CD4-positive, alpha-beta T cell treated with Interleukin-6 for 4 hours (primary cell): ENCODE measurements around the gene C6.
"Not testable (repeated sequence)": the region's sequence is repeated elsewhere in the genome, so short reads cannot be mapped to it uniquely, and the experiment has no call there.

Experiments
- DNase-seq: peaks from one replicate; pipeline ENCODE4 v3.0.0-alpha.2; 2020; ENCODE audit warnings: mixed read lengths

C6 gene

GRCh38 chr5:41213340-41213739, at the start of gene C6:
C6 (minus strand) TSS chr5:41213532; CDS start chr5:41203230, 10,302 bp downstream.
- DNase-seq: no peak

- DNase-seq: no peak
Measured at GRCh38 chr5:41256400-41256799, 43.1 kb upstream of the C6 start.

DNA sequence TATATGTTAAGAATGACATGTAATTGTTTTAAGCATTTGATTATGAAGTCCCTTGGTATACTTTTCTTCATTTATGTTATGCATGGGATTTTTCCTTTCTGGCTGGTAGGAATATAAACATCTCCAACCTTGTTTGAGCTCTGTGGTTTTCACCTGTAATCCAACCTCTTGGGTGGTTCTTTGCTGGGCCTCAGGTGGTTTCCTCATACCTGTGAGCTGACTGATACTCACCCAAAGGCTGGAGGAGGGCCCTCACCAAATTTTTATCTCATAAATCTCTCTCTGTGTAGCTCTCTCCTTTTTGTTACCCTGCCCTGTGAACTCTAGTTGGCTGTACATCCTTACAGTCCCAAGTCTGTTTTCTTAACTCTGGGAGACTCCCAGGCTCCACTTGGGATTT, 39.8 kb upstream of the C6 start:
- no peak for DNase-seq

DNA sequence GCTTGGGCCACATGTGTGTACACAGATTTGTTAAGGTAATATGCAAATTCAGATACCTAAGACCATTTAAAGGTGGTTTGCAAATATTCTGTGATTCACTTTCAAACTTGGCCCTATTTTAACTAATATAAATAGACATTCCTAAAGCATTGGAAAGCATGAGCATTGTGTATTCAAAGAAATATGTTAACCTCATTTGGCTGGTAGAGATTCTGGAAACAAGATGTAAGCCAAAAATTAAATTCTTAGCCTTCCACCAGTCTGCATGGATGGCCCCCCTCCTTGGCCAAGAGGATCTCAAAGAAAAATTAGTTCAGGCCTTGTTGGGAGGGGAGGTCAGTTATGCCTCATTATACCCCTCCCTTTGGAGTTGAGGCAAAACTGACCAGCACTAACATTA, 38.7 kb upstream of the C6 start:
- DNase-seq: no peak

DNA sequence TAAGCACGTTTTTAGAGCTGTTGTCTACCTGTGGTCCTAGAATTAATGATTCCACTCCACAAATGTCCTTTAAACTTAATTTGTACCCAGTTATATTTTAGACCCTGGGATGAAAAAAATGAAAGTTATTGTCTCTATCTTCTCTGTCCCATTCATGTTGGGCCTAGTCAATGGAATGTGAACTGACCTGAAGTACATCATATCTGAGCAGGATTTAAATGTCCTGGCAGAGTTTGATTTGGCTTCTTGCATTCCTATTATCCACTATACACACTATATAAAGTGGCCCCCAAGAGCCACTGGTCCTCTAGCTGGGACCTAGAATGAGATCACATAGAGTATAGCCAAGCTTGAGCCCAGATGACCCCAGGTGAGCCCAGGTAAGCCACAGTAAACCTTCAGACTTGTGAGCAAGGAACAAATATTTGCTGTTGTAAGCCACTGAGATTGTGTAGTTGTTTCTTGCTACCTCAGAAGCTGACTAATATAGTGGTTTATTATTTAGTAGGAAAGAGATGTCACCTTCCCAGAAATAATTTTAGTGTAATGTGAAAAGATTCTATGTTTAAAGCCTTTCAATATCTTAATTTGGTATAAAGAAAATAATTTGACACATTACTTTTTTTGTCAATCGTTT, 37.1 kb upstream of the C6 start:
- no peak for DNase-seq

- DNase-seq: no peak
Measured at GRCh38 chr5:41247135-41247534, 33.8 kb upstream of the C6 start.

DNA sequence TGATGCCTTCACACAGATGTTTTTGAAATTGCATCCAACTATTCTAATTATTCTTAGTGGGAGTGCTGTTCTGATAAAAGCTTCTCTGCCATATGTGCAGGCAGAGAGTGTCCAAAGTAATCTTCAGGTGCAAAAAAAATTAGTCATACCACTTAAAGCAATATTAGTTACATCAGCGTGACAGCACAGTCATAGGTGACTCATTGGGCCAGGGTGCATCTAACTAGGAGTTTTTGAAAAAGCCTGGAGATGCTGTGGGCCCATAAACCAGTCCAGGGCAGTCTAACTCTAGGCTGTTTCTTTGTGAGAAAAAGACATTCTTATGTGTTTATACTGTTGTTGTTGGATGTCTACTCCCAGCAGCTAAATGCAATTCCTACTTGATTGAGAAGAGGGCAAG, 33.0 kb upstream of the C6 start:
- DNase-seq: no peak

DNA sequence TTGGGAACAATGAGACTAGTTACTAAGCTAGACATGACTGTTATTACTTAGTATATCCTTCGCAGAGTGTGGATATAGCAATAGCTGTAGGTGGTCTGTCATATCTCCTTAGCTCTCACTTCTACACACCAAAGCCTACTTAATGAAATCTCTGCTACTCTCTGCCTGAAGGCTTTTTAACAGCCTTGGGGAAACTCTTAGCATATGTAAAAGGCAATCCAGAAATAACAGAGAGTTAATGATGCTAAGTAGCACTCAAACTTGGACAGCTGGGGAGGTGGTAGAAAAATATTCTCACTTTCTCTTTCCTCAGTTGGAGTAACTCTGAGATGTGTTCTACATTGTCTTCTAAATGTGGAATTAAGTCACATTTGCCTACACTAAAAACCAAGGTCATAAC, 30.2 kb upstream of the C6 start:
- no peak for DNase-seq

- no peak for DNase-seq
Measured at GRCh38 chr5:41240985-41241384, 27.7 kb upstream of the C6 start.

DNA sequence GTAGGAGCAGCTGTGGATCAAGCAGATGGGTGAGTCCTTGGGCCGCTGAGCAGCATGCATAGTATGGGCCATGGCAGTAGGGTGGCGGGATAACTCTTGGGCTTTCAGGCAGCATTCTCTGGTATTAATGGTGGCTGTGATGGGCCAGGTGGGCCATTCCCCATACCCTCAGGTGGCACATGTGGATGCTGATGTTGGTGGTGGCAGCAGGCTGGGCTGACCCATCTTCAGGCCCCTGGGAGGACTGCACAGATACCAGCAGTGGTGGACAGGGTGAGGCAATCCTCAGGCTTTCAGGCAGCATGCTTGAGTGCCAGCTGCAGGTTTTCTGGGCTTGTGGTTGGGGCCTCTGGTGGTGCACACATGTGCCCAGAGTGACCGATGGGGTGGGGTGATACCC, 27.1 kb upstream of the C6 start:
- DNase-seq: no peak

GRCh38 chr5:41234475-41234874, 21.1 kb upstream of the C6 start:
- no peak for DNase-seq

DNA sequence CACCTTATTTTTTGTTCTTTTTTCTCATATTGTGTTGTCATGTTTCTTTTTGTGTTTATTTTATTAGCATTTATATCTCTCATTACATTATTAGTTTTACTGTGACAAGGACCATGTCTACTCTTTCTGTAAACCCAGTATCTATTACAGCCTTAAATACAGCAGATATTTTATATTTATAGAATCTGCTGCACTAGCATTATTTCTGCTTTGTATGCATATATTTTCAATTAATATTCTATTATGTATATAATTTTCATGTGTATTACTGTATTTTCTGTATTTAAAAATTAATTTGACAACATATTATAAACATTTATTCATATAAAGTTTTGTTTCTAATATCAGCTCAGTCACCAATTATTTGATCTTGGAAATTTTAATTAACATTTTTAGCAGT, 19.5 kb upstream of the C6 start:
- no peak for DNase-seq

- DNase-seq: not testable (repeated sequence)
Measured at GRCh38 chr5:41230276-41230675, 16.9 kb upstream of the C6 start.

- DNase-seq: no peak
Measured at GRCh38 chr5:41223962-41224361, 10.6 kb upstream of the C6 start.

- DNase-seq: no peak
Measured at GRCh38 chr5:41219658-41220269, 6.4 kb upstream of the C6 start.

- no peak for DNase-seq
Measured at GRCh38 chr5:41218929-41219657, 5.8 kb upstream of the C6 start.

DNA sequence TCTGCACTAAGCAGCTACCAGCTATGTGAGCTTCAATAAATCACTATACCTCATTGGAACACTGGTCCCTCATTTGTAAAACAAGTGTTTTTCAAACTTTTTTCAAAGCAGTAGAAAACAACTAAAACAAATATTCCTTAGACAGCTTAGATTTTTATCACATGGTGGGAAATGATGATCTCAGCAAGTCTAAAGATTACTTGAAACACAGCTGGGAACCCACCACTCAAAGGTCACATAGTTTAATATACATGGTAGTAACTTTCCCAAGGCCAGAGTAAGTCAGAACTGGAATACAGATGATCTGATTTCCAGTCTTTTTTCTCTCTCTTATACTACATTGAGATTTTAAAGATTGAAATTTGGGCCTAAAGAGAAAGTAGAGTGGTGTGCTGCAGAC, 850 bp upstream of the C6 start:
- DNase-seq: no peak

GRCh38 chr5:41212935-41213334, 397 bp downstream of the C6 start:
- DNase-seq: no peak

GRCh38 chr5:41211417-41211816, 1.9 kb downstream of the C6 start:
- DNase-seq: no peak

- DNase-seq: not testable (repeated sequence)
Measured at GRCh38 chr5:41205475-41205874, 7.9 kb downstream of the C6 start.

- no peak for DNase-seq
Measured at GRCh38 chr5:41203033-41203432, 10.3 kb downstream of the C6 start.

- no peak for DNase-seq
Measured at GRCh38 chr5:41201082-41201772, 12.1 kb downstream of the C6 start.

DNA sequence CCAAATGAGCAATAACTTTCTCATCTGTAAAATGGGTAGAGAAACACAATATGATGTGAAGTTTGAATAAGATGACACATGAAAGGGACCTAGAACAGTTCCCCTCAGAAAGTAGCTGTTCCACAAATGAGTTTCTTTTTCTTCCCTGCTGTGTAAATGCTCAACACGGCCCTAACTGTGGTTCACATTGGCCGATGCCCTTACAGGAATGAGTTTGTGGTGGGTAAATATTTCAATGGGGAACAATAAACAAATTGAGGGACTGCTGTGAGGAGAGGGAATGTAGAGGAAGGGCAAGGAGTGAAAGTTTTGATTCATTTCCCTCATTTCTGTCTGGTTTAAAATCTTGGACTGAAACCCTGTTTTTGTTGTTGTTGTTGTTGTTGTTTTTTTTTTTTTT, 12.8 kb downstream of the C6 start:
- DNase-seq: no peak

DNA sequence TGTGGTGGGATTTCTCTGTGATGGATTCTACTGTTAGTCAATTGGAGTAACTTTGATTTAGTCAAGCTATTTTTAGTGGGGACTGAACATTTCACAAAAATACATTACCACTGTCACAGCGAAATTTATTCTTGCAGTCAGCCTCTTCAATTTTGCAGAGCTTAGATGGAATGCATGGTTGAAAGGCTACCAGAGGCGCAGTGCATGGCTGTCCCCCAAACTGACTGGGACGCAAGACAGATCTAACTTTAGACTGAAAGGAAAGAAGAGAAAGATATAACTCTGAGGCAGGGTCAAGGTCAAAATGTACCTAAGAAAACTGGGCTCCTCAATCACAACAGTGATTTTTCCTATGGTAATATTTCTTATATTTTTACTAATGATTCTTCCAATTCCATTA, 13.7 kb downstream of the C6 start:
- no peak for DNase-seq
